GM12873 (cell line): ENCODE data around the gene LHX8.

ENCODE experiments used
- CTCF ChIP-seq: IDR thresholded peaks from 2 replicates; pipeline ENCODE4 v1.5.1; 2012; ENCODE audit warnings: low read depth, mild to moderate bottlenecking, moderate library complexity, low read length, control low read depth; ENCODE audit not compliant: insufficient read depth; ENCODE audit errors: missing control alignments

Gene LHX8

GRCh38 chr1:75198761-75199160 is 64.6 kb downstream of the LHX8 start:
- no peak for TF ChIP-seq CTCF

GRCh38 chr1:75202751-75203150 is 68.6 kb downstream of the LHX8 start:
- no peak for TF ChIP-seq CTCF

- peak; percentile 71 for TF ChIP-seq CTCF
Observed at GRCh38 chr1:75203415-75204277, 69.5 kb downstream of the LHX8 start.

GRCh38 chr1:75208862-75209261 is 74.7 kb downstream of the LHX8 start:
- no peak for TF ChIP-seq CTCF
